GM10266 (cell line): Measurements from ENCODE around the gene BTLA.
A peak's percentile ranks its signal among the peaks of the same experiment; 100 is the strongest.
"Not testable (repeated sequence)": the region's sequence is repeated elsewhere in the genome, so short reads cannot be mapped to it uniquely, and the experiment has no call there.

ENCODE experiments used
- DNase-seq: peaks from one replicate; pipeline ENCODE4 v3.0.0; 2012; ENCODE audit errors: extremely low spot score
- CTCF ChIP-seq: IDR thresholded peaks from 2 replicates; pipeline ENCODE4 v1.5.1; 2012; ENCODE audit warnings: mild to moderate bottlenecking, low read depth; ENCODE audit not compliant: control insufficient read depth, insufficient read depth; ENCODE audit errors: missing control alignments

The BTLA gene

GRCh38 chr3:112500621-112501020 lies 1.3 kb upstream of the BTLA start:
- TF ChIP-seq CTCF = no peak
- no peak for DNase-seq

- TF ChIP-seq CTCF = no peak
- DNase-seq = no peak
Observed at GRCh38 chr3:112497897-112498548, 1.2 kb downstream of the BTLA start.

GRCh38 chr3:112496366-112497067 lies 2.8 kb downstream of the BTLA start:
- DNase-seq = no peak
- no peak for TF ChIP-seq CTCF

DNA sequence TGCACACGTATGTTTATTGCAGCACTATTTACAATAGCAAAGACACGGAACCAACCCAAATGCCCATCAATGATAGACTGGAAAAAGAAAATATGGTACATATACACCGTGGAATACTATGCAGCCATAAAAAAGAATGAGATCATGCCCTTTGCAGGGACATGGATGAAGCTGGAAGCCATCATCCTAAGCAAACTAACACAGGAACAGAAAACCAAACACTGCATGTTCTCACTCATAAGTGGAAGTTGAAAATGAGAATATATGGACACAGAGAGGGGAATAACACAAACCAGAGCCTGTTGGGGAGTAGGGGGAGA lies 4.9 kb downstream of the BTLA start:
- not testable (repeated sequence) for DNase-seq

GRCh38 chr3:112492124-112492523 lies 7.1 kb downstream of the BTLA start:
- no peak for TF ChIP-seq CTCF
- DNase-seq = no peak

DNA sequence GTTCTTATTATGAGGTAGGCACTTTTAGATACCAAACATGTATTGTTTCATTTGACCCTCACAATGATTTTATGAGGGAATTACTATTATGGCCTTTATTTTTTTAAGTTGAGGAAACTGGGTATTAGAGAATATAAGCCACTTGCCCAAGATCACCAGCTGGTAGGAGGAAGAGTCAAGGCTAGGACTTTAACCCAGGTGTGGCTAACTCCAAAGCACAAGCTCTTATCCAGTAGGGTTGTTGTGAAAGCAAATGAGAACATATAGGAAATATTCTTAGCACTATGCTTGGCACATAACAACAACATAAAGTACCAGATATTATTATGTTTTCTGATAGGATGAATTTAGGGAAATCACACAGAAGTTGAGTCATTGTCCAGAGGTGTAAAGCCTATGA lies 7.9 kb downstream of the BTLA start:
- no peak for DNase-seq
- TF ChIP-seq CTCF = no peak

DNA sequence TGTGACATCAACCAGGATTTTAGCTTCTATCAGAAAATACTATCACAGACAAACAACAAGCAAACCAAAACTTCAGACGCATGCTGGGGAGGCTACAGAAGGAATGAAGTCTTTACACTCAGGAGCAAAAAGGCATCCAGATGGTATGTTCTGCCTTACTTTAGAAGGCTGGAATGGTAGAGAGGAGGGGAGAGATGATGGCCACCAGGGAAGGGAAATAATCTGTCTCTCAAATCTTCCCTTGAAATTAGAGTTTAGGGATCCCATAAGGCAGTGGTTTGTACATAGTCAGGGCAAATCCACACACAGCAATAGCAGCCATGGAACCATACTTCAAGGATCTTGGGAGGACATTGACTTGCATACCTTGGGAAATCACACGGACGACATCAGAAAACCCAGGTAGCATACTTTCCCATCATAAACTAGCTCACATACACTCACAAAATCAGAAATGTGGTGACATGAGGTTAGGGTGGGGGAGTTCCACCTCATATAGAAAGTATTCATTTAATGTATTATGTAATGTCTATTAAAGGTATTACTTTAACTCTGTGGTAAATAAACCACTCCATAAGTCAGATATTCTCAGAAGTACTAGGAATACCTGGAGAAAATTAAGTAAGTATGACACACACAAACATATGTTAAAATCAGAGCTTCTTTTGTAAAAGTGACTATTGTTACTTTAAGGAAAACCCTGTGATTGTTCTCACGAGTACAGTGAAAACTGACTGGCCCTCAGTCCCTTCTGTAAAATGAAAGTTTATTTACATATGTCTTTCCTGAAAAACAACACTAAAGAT lies 9.4 kb downstream of the BTLA start:
- no peak for TF ChIP-seq CTCF
- peak; percentile 20 for DNase-seq
